Heart left ventricle (tissue), 16 donors: ENCODE measurements around the gene TIMM50. TPM values are rescaled to one million over a fixed set of nuclear protein-coding genes. Genes with fewer than 3 reads are reported as not detected.

Source experiments
- ATAC-seq, 4 donors: fragments of 200-7000 bp; cut with Tn5 transposase; one replicate each; pipeline ENCODE4 v1.9.1; 2020 to 2022; ENCODE audit warnings: moderate library complexity in 4 of 4, mild to moderate bottlenecking in 3 of 4, moderate number of reproducible peaks in 1 of 4
- DNase-seq, 5 donors: peaks; one replicate each; pipeline ENCODE4 v3.0.0-alpha.2; 2020
- H3K27ac ChIP-seq, 12 donors: fragments of 200-600 bp; sonication (generic) in 4 of 12; one replicate each; pipeline versions ENCODE4 v1.5.0 to v1.8.0; 2016 to 2022; ENCODE audit warnings: mild to moderate bottlenecking in 2 of 12
- H3K27me3 ChIP-seq, 9 donors: fragments of 200-600 bp; sonication (generic) in 2 of 9; one replicate each; pipeline versions ENCODE4 v1.5.1 to v1.8.0; 2016 to 2022; ENCODE audit warnings: mild to moderate bottlenecking in 3 of 9
- H3K36me3 ChIP-seq, 9 donors: fragments of 200-600 bp; sonication (generic) in 2 of 9; one replicate each; pipeline versions ENCODE4 v1.5.0 to v1.8.0; 2018 to 2022; ENCODE audit warnings: mild to moderate bottlenecking in 2 of 9
- H3K4me1 ChIP-seq, 12 donors: fragments of 200-600 bp; sonication (generic) in 4 of 12; one replicate each; pipeline versions ENCODE4 v1.5.0 to v1.8.0; 2016 to 2022; ENCODE audit warnings: mild to moderate bottlenecking in 3 of 12
- H3K4me3 ChIP-seq, 12 donors: fragments of 200-600 bp; sonication (generic) in 4 of 12; one replicate each; pipeline versions ENCODE4 v1.5.0 to v1.8.0; 2017 to 2022; ENCODE audit warnings: mild to moderate bottlenecking in 9 of 12, moderate library complexity in 4 of 12
- H3K9me3 ChIP-seq, 12 donors: fragments of 200-600 bp; sonication (generic) in 4 of 12; one replicate each; pipeline versions ENCODE4 v1.5.0 to v1.8.0; 2016 to 2022; ENCODE audit warnings: mild to moderate bottlenecking in 1 of 12
- CTCF ChIP-seq, 12 donors: fragments of 200-600 bp; sonication (generic) in 4 of 12; IDR thresholded peaks; one replicate each; pipeline versions ENCODE4 v1.5.0 to v1.8.0; 2018 to 2022; ENCODE audit warnings: antibody characterized with exemption in 12 of 12, mild to moderate bottlenecking in 5 of 12
- POLR2A ChIP-seq, 2 donors: fragments of 450-650 bp; IDR thresholded peaks; one replicate each; pipeline ENCODE4 v1.6.1; 2017; ENCODE audit warnings: antibody characterized with exemption in 2 of 2, mild to moderate bottlenecking in 2 of 2, moderate library complexity in 2 of 2
- WGBS, 4 donors: extraction: QIAGEN DNeasy Blood & Tissue Kit in 2 of 4; methylation state at CpG; one replicate each; pipeline versions ENCODE4 v1.1.5 to v1.1.7; 2013 to 2018; 5-methylcytosine and 5-hydroxymethylcytosine counted together
- intact Hi-C, 10 donors: fragments of 100-400 bp; cut with DNase I; formaldehyde crosslinking; loops; one replicate each; pipeline versions ENCODE4 v1.11.1 to v1.14.2; 2022
- polyA plus RNA-seq, 2 donors: library from polyadenylated mRNA; stranded (reverse); fragments of 200-250 nt; gene quantifications; one replicate each; pipeline ENCODE4 v1.2.3, GENCODE V29; 2013
- total RNA-seq, 9 donors: library from RNA; depleted of rRNA in 2 of 9; stranded (reverse); fragments of >200 nt in 2 of 9; fragmentation: NEBNext Ultra II Directional in 3 of 9; extraction: Animal tissue kit (Norgen Biotek cat#: 25700) in 3 of 9; gene quantifications; one replicate each; pipeline versions ENCODE4 v1.1.0 to v1.2.4, GENCODE V29; 2016 to 2023
- donor health status: ischemic (EF 13 %, LVEDD 7.1; RV severe dilation, severe dysfunction).
- donor health status: healthy with polysubstance abuse.
- donor health status: DM: no; HTN: yes; CAD: no.
- donor health status: DM: no; HTN: no; CAD: no.
- donor health status: ischemic (EF 25% LVEDD 6.9; RV normal size, moderate dysfunction).
- donor health status: ischemic (EF 25% LVEDD 5.7; RV mildly dilated, moderate dysfunction).
- donor health status: healthy.
- donor health status: DM: yes; HTN: yes; CAD: no.
- donor health status: ischemic (EF 35%, LVEDD 5.7; RV mildly dilated, moderate dysfunction).
- donor health status: nonischemic (EF 11% LVEDD 7.7; RV severe dilation, severe dysfunction).
- donor health status: DM: yes; HTN: yes; CAD: no.
- donor health status: PGD.
- donor health status: ischemic (EF 29% LVEDD 5.4; RV normal size, mild dysfunction).
- donor health status: nonischemic (EF 23%, LVEDD 6.1; RV moderate dilation, normal function).

Gene TIMM50
- total and polyA plus RNA-seq, 11 donors: 66.0 to 106 (median 77.5) TPM

GRCh38 chr19:39517432-39517831 is 36.8 kb downstream of the TIMM50 start:
- intact Hi-C loops: no loop called here
- TF ChIP-seq CTCF (IDR thresholded peaks at IDR 0.05) (no peak), POLR2A (IDR thresholded peaks at IDR 0.05) (no peak)
- DNase-seq (no peak), ATAC-seq (no peak)
- H3K4me1 ChIP-seq: peaks cover 0 to 16% (median 11%) of the 10 kb centered on the region in 12 donors
- 63 to 83% (median 79%) methylated on average over 3 of the region's 3 CpGs for WGBS, 4 donors
- H3K4me3 ChIP-seq: no peak overlapping the region
- no peaks in the 10 kb centered on the region for H3K36me3 ChIP-seq
- H3K27ac ChIP-seq: no peak overlapping the region
- peaks cover 21 to 53% (median 42%) of the 10 kb centered on the region in 9 donors for H3K27me3 ChIP-seq
- no peaks in the 10 kb centered on the region for H3K9me3 ChIP-seq

GRCh38 chr19:39518458-39518857 is 37.8 kb downstream of the TIMM50 start:
- TF ChIP-seq CTCF (IDR thresholded peaks at IDR 0.05) (no peak), POLR2A (IDR thresholded peaks at IDR 0.05) (no peak)
- Histone ChIP-seq H3K27me3 (peaks cover 21 to 42% (median 35%) of the 10 kb centered on the region in 9 donors), H3K9me3 (no peaks in the 10 kb centered on the region)

DNA sequence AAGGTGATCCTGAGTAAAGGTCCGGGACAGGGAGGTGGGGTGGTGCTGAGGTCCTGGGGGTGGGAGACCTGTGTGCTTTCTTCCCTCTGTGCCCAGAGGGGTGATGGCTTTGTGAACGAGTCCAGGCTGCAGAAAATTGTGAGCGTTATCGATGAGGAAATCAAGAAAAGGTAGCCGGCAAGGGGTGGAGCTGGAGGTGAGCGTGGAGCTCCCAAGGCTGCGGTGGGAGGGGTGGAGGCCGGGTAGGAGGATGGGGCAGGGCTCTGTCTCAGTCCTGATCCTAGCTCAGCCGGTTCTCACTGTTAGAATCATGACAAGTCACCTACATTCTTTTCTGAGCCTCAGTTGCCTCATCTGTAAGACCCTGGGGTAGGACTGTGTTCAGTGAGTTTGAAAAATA is 38.3 kb downstream of the TIMM50 start:
- no peak for TF ChIP-seq POLR2A (IDR thresholded peaks at IDR 0.05)
- no peak for TF ChIP-seq CTCF (IDR thresholded peaks at IDR 0.05)
- no peaks in the 10 kb centered on the region for H3K9me3 ChIP-seq
- intact Hi-C loops: no loop called here
- peaks cover 0 to 16% (median 11%) of the 10 kb centered on the region in 12 donors for H3K4me1 ChIP-seq
- no peak overlapping the region for H3K27ac ChIP-seq
- H3K27me3 ChIP-seq: peaks cover 21 to 37% (median 31%) of the 10 kb centered on the region in 9 donors
- no peak for DNase-seq
- WGBS, 4 donors: 59 to 72% (median 68%) methylated on average over 9 of the region's 9 CpGs
- H3K36me3 ChIP-seq: no peaks in the 10 kb centered on the region
- no peak overlapping the region for H3K4me3 ChIP-seq
- ATAC-seq: no peak

More at GRCh38 chr19:39518458-39518857, 37.8 kb downstream of the TIMM50 start:
- no peak overlapping the region for H3K4me3 ChIP-seq
- H3K27ac ChIP-seq: no peak overlapping the region
- intact Hi-C loops: no loop called here
- no peak for ATAC-seq
- H3K36me3 ChIP-seq: no peaks in the 10 kb centered on the region
- no peak for DNase-seq
- peaks cover 0 to 16% (median 11%) of the 10 kb centered on the region in 12 donors for H3K4me1 ChIP-seq
- 48 to 70% (median 59%) methylated on average over 5 of the region's 5 CpGs for WGBS, 4 donors

- ATAC-seq (no peak), DNase-seq (no peak)
- no peak overlapping the region for H3K4me3 ChIP-seq
- intact Hi-C loops: no loop called here
- peaks cover 0 to 3% (median under 1%) of the 10 kb centered on the region in 12 donors for H3K4me1 ChIP-seq
- peaks cover 2 to 19% (median 12%) of the 10 kb centered on the region in 9 donors for H3K27me3 ChIP-seq
- TF ChIP-seq CTCF (IDR thresholded peaks at IDR 0.05) (no peak), POLR2A (IDR thresholded peaks at IDR 0.05) (no peak)
- H3K9me3 ChIP-seq: no peaks in the 10 kb centered on the region
- 84 to 93% (median 88%) methylated on average over 8 of the region's 8 CpGs for WGBS, 4 donors
- H3K27ac ChIP-seq: no peak overlapping the region
- peaks cover 0 to 3% (median 0%) of the 10 kb centered on the region in 9 donors for H3K36me3 ChIP-seq
Observed at GRCh38 chr19:39520541-39521484, 40.2 kb downstream of the TIMM50 start.
